ENCODE results near the gene ZNF593. TPM values are rescaled to one million over a fixed set of nuclear protein-coding genes. Genes with fewer than 3 reads are reported as not detected.

ZNF593 gene
- total and polyA plus RNA-seq, 2 of the 13 experiments (the other 11 are each of a cell fraction or from before 2014, with no cell fraction given): 37.3 to 55.8 TPM

DNA sequence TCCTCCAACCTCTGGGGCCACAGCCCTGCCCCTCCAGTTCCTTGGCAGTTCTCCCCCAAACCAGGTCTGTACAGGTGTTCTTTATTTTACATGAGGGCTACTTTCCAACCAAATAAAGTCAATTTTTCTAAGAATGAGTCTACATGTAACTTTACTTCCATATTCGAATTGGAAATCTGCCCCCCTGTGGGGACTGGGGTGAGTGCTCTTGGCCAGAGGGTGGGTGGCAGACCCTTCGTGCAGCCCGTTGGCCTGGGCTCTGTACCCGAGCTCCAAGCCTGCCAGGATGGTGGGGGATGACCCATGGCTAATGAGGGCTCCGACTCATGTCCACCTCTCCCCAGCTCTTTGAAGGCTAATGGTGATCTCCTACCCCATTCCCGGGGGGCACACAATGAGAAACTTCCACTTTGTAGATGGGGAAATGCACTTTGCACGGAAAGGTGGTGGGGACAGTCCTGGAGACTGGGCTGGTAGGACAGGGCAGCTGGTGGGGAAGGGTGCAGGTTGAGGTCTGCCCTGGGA, 20.1 kb downstream of the ZNF593 start:
- FAIRE-seq (no peak), ATAC-seq (peak; percentile 34; the same call in 2 of the 3 replicates), DNase-seq (ENCODE audit: low spot score) (no peak)
- BruUV-seq (replicated peaks): no TSS peak
- H3K4me1 ChIP-seq (ENCODE audit: insufficient read depth, low read length): no peaks in the 10 kb centered on the region
- H3K27me3 ChIP-seq (ENCODE audit: control insufficient read depth in 1 of 2, insufficient read depth in 2 of 2, low read length in 2 of 2): peaks cover 0 to 11% of the 10 kb centered on the region in 2 experiments; a peak in 2 of 5 replicates
- H3K9ac ChIP-seq (ENCODE audit: insufficient read depth, low read depth, low read length): no peak overlapping the region
- TF ChIP-seq, protein P1, sequence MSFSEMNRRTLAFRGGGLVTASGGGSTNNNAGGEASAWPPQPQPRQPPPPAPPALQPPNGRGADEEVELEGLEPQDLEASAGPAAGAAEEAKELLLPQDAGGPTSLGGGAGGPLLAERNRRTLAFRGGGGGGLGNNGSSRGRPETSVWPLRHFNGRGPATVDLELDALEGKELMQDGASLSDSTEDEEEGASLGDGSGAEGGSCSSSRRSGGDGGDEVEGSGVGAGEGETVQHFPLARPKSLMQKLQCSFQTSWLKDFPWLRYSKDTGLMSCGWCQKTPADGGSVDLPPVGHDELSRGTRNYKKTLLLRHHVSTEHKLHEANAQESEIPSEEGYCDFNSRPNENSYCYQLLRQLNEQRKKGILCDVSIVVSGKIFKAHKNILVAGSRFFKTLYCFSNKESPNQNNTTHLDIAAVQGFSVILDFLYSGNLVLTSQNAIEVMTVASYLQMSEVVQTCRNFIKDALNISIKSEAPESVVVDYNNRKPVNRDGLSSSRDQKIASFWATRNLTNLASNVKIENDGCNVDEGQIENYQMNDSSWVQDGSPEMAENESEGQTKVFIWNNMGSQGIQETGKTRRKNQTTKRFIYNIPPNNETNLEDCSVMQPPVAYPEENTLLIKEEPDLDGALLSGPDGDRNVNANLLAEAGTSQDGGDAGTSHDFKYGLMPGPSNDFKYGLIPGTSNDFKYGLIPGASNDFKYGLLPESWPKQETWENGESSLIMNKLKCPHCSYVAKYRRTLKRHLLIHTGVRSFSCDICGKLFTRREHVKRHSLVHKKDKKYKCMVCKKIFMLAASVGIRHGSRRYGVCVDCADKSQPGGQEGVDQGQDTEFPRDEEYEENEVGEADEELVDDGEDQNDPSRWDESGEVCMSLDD (CRISPR knock-in tag; IDR thresholded peaks at IDR 0.05; ENCODE audit: borderline replicate concordance): no peak
- TF ChIP-seq NBN (conservative IDR thresholded peaks at IDR 0.05) (no peak), ZNF605 (CRISPR knock-in tag; IDR thresholded peaks at IDR 0.05) (no peak), POGZ (CRISPR knock-in tag; IDR thresholded peaks at IDR 0.05) (no peak)
- no peak overlapping the region for H2AFZ ChIP-seq (ENCODE audit: low read length)
- ChIA-PET CTCF (ENCODE audit: low intra/inter-chr PET ratio, low total read pairs) (interaction anchor here (0.6 to 1.3 kb wide), 2 partner anchors 23 to 132 kb away, joined by 3 read pairs; no protein-coding TSS in a partner anchor), POLR2A (interaction anchor here (1.7 kb wide), 1 partner anchor 35 kb away, joined by 5 read pairs; no protein-coding TSS in a partner anchor)
- no peak overlapping the region for H3K4me3 ChIP-seq (replicated peaks in 1 of 3; ENCODE audit: insufficient read depth in 1 of 3, low read depth in 2 of 3, low read length in 3 of 3)
- no peak overlapping the region for H3K27ac ChIP-seq (ENCODE audit: extremely low read length, insufficient read depth, low read length)
- H4K20me1 ChIP-seq (ENCODE audit: insufficient read depth, low read length): no peaks in the 10 kb centered on the region
- in situ Hi-C loops (cut with HindIII; ENCODE audit: extremely low pct_ligation_motif_present, low pct_unique_long_range_greater_than_20kb): no loop called here
- 62% methylated on average over 6 of the region's 7 CpGs for WGBS (ENCODE audit: low lambda C conversion rate)
- H3K9me3 ChIP-seq (ENCODE audit: low read length): no peaks in the 10 kb centered on the region
- H3K79me2 ChIP-seq (ENCODE audit: insufficient read depth, low read length): no peaks in the 10 kb centered on the region
- intact Hi-C loops (cut with micrococcal nuclease; ENCODE audit: unreplicated experiment): loop anchor here (1.0 kb wide), 1 partner anchor 44 kb away; the partner anchor contains the start of gene CEP85
- H3K4me2 ChIP-seq (ENCODE audit: low read depth, low read length): no peak overlapping the region
- 0 out of 5 replicates have a peak, but pooled peaks cover 0 to 2% of the 10 kb centered on the region in 2 experiments for H3K36me3 ChIP-seq (replicated peaks in 1 of 2; ENCODE audit: control insufficient read depth in 1 of 2, insufficient read depth in 2 of 2, low read length in 2 of 2)
